HUES48 (cell line): ENCODE data around the gene CNPY4.
"Not testable (repeated sequence)": the region's sequence is repeated elsewhere in the genome, so short reads cannot be mapped to it uniquely, and the experiment has no call there.

Experiments
- H3K27ac ChIP-seq: one replicate; pipeline ENCODE4 v1.7.0; 2013; ENCODE audit warnings: low read depth, low read length, inconsistent platforms
- H3K27me3 ChIP-seq: 2 replicates; pipeline ENCODE4 v1.6.1; 2013; ENCODE audit warnings: mild to moderate bottlenecking, low read length; ENCODE audit not compliant: control insufficient read depth, insufficient read depth
- H3K36me3 ChIP-seq: 2 replicates; pipeline ENCODE4 v1.6.1; 2013; ENCODE audit warnings: low read length; ENCODE audit not compliant: control insufficient read depth, insufficient read depth
- H3K4me1 ChIP-seq: 2 replicates; pipeline ENCODE4 v1.6.1; 2013; ENCODE audit warnings: mild to moderate bottlenecking, low read length; ENCODE audit not compliant: control insufficient read depth, insufficient read depth
- H3K4me3 ChIP-seq: 2 replicates; pipeline ENCODE4 v1.5.1; 2013; ENCODE audit warnings: mild to moderate bottlenecking, low read depth, low read length
- H3K9ac ChIP-seq: 2 replicates; pipeline ENCODE4 v1.6.1; 2013; ENCODE audit warnings: mild to moderate bottlenecking, low read depth, low read length, moderate library complexity
- H3K9me3 ChIP-seq: 2 replicates; pipeline ENCODE4 v1.6.1; 2013; ENCODE audit warnings: low read length; ENCODE audit not compliant: control insufficient read depth, insufficient read depth

The CNPY4 gene

DNA sequence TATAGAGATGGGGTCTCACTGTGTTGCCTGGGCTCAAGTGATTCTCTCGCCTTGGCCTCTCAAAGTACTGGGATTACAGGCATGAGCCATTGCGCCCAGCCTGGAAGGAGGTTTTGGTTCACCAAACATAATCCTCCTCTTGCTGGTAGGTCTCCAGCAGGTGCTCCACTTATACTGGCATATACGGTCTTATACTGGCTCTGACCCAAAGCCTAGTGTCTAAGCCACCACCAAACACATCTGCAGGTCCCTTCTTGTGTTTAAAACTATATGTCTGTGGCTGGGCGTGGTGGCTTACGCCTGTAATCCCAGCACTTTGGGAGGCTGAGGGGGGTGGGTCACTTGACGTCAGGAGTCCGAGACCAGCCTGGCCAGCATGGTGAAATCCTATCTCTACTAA is 12.7 kb downstream of the CNPY4 start:
- H3K36me3 ChIP-seq: no peaks in the 10 kb centered on the region
- peaks cover 13% of the 10 kb centered on the region for H3K27me3 ChIP-seq
- H3K27ac ChIP-seq: no peak overlapping the region
- no peaks in the 10 kb centered on the region for H3K4me1 ChIP-seq
- H3K9ac ChIP-seq: no peak overlapping the region
- no peaks in the 10 kb centered on the region for H3K9me3 ChIP-seq
- no peak overlapping the region for H3K4me3 ChIP-seq

DNA sequence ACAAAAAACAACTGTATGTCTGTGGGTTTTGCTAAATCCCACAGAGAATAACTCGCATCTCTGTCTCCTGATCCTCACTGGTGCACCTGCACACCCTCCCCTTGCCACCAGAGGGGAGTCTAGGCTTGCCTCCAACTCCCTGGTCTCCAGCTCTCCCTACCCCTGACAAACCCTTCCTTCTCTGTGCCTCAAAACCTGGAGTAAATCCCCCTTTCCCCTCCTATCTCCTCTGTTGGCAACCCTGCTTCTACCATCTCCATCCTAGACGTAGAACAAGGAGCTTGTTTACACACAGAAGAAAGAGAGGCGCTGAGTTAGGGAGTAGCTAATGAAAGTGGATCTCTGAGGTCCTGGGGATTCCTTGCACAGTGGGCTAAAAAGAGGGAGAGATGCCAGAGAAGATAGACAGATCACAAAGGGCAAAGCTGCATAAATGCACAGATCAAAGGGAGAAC is 13.3 kb downstream of the CNPY4 start:
- Histone ChIP-seq H3K4me3 (no peak overlapping the region), H3K27me3 (peaks cover 11% of the 10 kb centered on the region), H3K9ac (no peak overlapping the region), H3K27ac (no peak overlapping the region), H3K4me1 (no peaks in the 10 kb centered on the region), H3K36me3 (no peaks in the 10 kb centered on the region), H3K9me3 (no peaks in the 10 kb centered on the region)

DNA sequence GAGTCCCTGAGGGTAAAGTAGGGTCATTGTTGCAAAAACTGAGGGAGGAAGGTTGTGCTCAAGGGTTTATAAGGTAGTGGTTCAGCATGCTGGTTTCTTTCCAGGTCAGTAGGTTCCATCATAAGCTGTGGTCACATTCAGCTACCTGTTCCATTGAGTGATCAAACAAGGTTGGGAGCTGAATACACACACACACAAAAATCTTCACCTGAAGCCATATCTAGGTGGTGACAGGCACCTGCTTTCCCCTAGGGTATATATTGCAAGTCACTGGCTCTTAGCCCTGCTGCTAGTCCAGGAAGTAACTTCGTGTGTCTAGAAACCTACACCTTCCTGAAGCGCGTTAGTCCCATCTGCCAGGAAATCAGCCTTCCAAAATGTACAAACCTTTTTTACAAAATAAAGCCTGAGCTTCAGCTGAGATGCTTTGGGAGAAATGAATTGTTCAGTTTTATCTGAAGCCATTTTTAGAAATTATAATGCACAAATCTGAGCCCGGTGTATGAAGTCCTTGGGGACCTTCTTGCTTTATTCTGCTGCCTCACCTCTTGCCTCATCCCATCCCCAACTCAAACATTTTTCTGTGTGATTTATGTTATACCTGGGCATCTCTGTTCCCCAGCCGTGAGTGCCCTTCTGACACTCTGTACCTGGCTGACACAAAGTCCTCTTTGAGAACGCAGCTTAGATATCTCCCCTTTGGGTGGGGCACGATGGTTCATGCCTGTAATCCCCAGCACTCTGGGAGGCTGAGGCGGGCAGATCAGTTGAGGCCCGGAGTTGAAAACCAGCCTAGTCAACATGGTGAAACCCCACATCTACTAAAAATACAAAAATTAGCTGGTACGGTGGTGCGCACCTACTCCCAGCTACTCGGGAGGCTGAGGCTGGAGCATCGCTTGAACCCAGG is 18.7 kb downstream of the CNPY4 start:
- no peak overlapping the region for H3K9ac ChIP-seq
- H3K36me3 ChIP-seq: no peaks in the 10 kb centered on the region
- no peaks in the 10 kb centered on the region for H3K9me3 ChIP-seq
- H3K4me3 ChIP-seq: no peak overlapping the region
- H3K27ac ChIP-seq: no peak overlapping the region
- no peaks in the 10 kb centered on the region for H3K27me3 ChIP-seq
- H3K4me1 ChIP-seq: no peaks in the 10 kb centered on the region

DNA sequence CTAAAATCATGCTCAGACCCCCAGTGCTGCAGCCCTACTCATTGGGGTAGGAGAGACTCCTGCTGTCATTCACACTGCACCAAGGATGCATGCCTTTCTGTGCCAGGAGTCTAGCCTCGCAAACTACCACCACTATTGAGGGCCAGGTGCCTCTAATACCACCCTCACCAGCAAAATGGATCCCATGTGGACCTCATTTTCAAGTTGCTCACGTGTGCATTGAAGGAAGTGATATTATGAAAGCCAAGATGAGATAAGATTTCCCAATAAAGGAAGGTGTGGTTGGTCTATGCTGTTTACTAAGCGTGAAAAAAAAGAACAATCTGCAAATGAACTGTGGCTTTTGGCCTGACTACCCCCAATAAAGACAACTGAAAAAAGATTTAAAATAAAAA is 22.1 kb downstream of the CNPY4 start:
- Histone ChIP-seq H3K27ac (no peak overlapping the region), H3K27me3 (no peaks in the 10 kb centered on the region), H3K9me3 (no peaks in the 10 kb centered on the region), H3K4me1 (no peaks in the 10 kb centered on the region), H3K4me3 (no peak overlapping the region), H3K36me3 (no peaks in the 10 kb centered on the region), H3K9ac (no peak overlapping the region)

DNA sequence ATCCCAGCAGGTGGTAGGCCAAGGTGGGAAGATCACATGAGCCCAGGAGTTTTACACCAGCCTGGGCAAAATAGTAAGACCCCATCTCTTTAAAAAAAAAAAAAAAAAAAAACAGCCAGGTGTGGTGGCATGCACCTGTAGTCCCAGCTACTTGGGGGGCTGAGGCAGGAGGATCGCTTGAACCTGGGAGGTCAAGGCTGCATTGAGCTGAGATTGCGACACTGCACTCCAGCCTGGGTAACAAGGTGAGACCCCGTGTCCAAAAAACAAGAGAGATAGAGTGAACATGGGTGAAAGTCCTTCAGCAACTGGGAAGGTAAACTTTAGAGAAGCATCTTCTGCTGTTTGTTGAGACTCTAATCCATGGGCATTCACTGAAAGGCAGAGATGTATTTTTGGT is 23.0 kb downstream of the CNPY4 start:
- Histone ChIP-seq H3K9ac (no peak overlapping the region), H3K9me3 (no peaks in the 10 kb centered on the region), H3K27ac (no peak overlapping the region), H3K4me3 (no peak overlapping the region), H3K4me1 (no peaks in the 10 kb centered on the region), H3K27me3 (no peaks in the 10 kb centered on the region), H3K36me3 (no peaks in the 10 kb centered on the region)

DNA sequence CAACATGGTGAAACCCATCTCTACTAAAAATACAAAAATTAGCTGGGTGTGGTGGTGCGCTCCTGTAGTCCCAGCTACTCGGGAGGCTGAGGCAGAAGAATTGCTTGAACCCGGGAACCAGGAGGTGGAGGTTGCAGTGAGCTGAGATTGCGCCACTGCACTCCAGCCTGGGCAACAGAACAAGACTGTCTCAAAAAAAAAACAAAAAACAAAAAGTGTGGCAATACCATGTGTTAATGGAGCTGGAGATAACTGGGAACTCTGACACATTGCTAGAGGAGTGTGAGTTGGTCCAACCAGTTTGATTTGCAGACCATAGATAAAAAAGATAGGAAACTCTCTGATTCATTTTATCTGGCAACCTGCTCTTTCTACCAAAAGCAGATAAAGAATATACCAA is 26.9 kb downstream of the CNPY4 start:
- H3K4me1 ChIP-seq, H3K9me3 ChIP-seq, H3K27me3 ChIP-seq, H3K9ac ChIP-seq, H3K36me3 ChIP-seq, H3K27ac ChIP-seq, H3K4me3 ChIP-seq: not testable (repeated sequence)

DNA sequence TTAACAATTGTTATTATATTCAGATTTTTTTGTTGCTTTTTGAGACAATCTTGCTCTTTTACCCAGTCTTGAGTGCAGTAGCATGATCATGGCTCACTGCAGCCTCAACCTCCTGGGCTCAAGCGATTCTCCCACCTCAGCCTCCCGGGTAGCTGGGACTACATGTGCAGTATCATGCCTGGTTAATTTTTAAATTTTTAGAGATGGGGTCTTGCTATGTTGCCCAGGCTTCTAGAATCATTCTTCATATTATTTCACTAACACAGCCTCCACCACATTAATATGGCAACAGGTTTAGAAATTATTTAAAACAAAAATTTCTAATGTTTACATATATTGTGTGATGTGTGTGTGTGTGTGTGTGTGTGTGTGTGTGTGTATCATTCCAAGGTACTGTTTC is 27.8 kb downstream of the CNPY4 start:
- H3K9me3 ChIP-seq: no peaks in the 10 kb centered on the region
- H3K36me3 ChIP-seq: peaks cover 16% of the 10 kb centered on the region
- no peak overlapping the region for H3K9ac ChIP-seq
- no peak overlapping the region for H3K27ac ChIP-seq
- H3K4me1 ChIP-seq: peaks cover 10% of the 10 kb centered on the region
- no peak overlapping the region for H3K4me3 ChIP-seq
- no peaks in the 10 kb centered on the region for H3K27me3 ChIP-seq

DNA sequence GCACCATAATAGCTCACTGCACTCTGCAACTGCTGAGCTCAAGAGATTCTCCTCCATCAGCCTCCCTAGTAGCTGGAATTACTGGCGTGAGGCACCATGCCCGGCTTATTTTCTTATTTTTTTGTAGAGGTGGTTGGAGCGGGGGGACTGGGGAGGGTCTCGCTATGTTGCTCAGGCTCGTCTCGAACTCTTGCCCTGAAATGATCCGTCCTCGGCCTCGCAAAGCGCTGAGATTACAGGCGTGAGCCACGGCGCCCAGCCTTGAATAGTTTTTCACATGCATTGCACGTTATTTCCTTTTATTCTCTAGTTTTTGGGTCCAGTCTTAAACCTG is 28.8 kb downstream of the CNPY4 start:
- Histone ChIP-seq H3K9ac (no peak overlapping the region), H3K27ac (peak overlapping the region; percentile 47), H3K9me3 (no peaks in the 10 kb centered on the region), H3K27me3 (no peaks in the 10 kb centered on the region), H3K36me3 (peaks cover 25% of the 10 kb centered on the region), H3K4me3 (peak overlapping the region; percentile 48), H3K4me1 (peaks cover 10% of the 10 kb centered on the region)

DNA sequence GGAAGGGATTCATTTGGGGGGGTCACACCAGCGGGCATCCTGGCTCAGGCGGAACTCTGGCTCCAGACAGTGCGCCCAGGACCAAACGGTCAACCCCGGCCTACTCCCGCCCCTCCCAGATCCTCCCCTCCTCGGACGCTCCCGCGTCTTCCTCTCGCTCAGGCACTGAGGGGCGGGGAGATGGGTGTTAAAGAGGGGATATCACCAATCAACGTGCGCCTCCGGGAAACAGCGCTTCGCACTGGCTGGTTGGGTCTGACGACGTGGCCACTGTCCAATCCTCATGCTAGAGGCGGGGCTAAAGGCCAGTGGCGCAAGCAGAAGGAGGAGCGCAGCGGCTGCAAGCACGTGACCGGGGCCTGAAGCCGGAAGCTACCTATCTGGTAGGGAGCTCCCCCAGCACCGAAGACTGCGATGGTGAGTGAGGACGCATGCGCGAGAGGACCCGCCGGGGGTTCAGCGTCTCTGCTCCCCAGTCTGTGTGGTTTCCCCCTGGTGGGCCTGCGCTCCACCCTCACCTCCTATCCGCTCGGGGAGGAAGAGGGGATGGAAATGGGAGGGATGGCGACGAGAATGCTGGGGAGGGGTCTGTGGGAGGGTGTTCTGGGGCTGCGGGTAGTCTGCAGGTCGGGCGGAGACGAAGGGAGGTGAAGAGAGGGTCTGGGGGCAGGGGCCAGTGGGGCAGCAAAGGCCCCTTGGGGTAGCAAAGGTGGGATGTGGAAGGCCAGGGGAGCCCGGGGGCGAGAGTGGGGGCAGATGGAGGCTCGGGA is 29.3 kb downstream of the CNPY4 start, which contains the start of gene LAMTOR4:
TSS of gene LAMTOR4 (plus strand) at position 360 of the 770 bp plus-strand sequence. CDS start at position 415, 55 bp downstream.
- Histone ChIP-seq H3K4me3 (peak within 1 kb of the TSS; percentile 81), H3K9ac (peak within 1 kb of the TSS; percentile 60), H3K27me3 (no peaks in the 10 kb centered on the region), H3K4me1 (peaks cover 10% of the 10 kb centered on the region), H3K9me3 (no peaks in the 10 kb centered on the region), H3K27ac (peak within 1 kb of the TSS; percentile 68), H3K36me3 (peaks cover 31% of the 10 kb centered on the region)

DNA sequence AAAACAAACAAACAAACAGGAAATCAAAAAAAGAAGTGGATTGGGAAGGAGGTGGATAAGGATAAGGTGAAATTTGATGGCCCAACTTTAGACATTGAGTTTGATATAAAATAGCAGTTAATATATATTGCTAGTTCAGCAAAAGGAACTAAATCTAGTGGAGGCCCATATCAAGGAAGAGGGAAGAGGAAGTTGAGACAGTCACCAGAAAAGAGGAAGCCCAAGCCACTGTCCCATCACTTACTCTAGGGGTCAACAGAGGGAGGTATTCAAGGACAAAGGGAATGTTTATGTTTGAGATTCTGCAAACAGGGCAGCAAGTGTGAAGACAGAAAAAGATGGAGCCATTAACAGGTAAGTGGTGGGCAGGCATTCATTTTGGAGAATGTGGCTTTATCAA is 33.0 kb downstream of the CNPY4 start:
- Histone ChIP-seq H3K9ac (no peak overlapping the region), H3K27me3 (no peaks in the 10 kb centered on the region), H3K36me3 (peaks cover 62% of the 10 kb centered on the region), H3K27ac (no peak overlapping the region), H3K4me3 (no peak overlapping the region), H3K9me3 (no peaks in the 10 kb centered on the region), H3K4me1 (peaks cover 18% of the 10 kb centered on the region)
